ENCODE measurements around the gene GCKR. TPM values are rescaled to one million over a fixed set of nuclear protein-coding genes. Genes with fewer than 3 reads are reported as not detected.

The GCKR gene
- total and polyA plus RNA-seq, 2 of the 13 experiments (the other 11 are each of a cell fraction or from before 2014, with no cell fraction given) = 15.2 to 48.3 TPM

DNA sequence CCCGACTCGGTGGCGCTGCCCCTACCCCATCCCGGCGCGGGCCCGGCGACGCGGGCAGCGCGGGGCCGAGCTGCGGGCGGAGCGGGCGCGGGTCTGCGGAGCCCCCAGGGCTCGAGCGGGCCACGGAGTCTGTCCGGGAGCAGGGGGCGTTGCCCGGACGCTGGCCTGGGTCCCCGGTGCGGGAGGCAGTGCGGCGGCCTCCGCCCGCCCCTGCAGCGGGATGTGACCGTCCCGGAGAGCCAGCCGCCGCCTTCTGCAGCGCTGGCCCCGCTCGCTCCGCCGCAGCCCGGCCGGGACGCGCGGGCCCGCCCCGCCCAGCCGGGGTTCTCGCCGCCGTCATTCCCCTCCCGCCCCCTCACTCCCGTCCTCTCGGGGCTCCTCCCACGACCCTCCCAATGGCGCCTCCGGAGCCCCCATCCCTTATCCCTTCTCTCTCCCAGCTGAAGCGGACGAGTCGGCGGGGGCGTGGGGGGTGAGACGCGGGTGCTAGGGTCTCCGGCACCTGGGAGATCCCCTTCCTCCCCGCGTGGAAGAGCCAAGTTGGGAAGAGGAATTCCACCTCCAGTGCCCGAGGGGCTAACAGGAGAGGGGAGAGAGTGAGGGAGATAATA, 1.6 kb upstream of the GCKR start, which contains the start of gene FNDC4 (continued):
- TF ChIP-seq, protein P1, sequence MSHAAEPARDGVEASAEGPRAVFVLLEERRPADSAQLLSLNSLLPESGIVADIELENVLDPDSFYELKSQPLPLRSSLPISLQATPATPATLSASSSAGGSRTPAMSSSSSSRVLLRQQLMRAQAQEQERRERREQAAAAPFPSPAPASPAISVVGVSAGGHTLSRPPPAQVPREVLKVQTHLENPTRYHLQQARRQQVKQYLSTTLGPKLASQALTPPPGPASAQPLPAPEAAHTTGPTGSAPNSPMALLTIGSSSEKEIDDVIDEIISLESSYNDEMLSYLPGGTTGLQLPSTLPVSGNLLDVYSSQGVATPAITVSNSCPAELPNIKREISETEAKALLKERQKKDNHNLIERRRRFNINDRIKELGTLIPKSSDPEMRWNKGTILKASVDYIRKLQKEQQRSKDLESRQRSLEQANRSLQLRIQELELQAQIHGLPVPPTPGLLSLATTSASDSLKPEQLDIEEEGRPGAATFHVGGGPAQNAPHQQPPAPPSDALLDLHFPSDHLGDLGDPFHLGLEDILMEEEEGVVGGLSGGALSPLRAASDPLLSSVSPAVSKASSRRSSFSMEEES (CRISPR knock-in tag; IDR thresholded peaks at IDR 0.05) = no peak
- TF ChIP-seq ATF7-NPFF (CRISPR knock-in tag; IDR thresholded peaks at IDR 0.05; ENCODE audit: low read depth) (peak; percentile 35; the same call in 1 of the 2 replicates), ZNF629 (CRISPR knock-in tag; conservative IDR thresholded peaks at IDR 0.05) (no peak), ZNF749 (CRISPR knock-in tag; IDR thresholded peaks at IDR 0.05; ENCODE audit: borderline replicate concordance) (peak; percentile 73; the same call in 1 of the 2 replicates), HDAC1 (CRISPR knock-in tag; IDR thresholded peaks at IDR 0.05) (peak; percentile 39; the same call in 1 of the 2 replicates), ZSCAN31 (CRISPR knock-in tag; IDR thresholded peaks at IDR 0.05; ENCODE audit: low read depth) (peak; percentile 43; the same call in 1 of the 2 replicates), IKZF4 (CRISPR knock-in tag; IDR thresholded peaks at IDR 0.05; ENCODE audit: borderline replicate concordance, low read depth, not compliant biosample characterization) (peak; percentile 70), KLF16 (CRISPR knock-in tag; IDR thresholded peaks at IDR 0.05) (no peak), ZNF549 (CRISPR knock-in tag; IDR thresholded peaks at IDR 0.05) (no peak), ZNF253 (CRISPR knock-in tag; IDR thresholded peaks at IDR 0.05; ENCODE audit: borderline replicate concordance) (0 out of 2 replicates have a peak, but pooled peaks have one; percentile 24), ZNF441 (CRISPR knock-in tag; IDR thresholded peaks at IDR 0.05; ENCODE audit: borderline replicate concordance) (peak; percentile 60; the same call in 1 of the 2 replicates), HES4 (CRISPR knock-in tag; IDR thresholded peaks at IDR 0.05; ENCODE audit: borderline replicate concordance) (0 out of 2 replicates have a peak, but pooled peaks have one; percentile 48), PCBP1 (IDR thresholded peaks at IDR 0.05; ENCODE audit: borderline replicate concordance, low read depth, low read length) (no peak), SALL2 (CRISPR knock-in tag; IDR thresholded peaks at IDR 0.05) (peak; percentile 25; the same call in 1 of the 2 replicates), PHB2 (IDR thresholded peaks at IDR 0.05; ENCODE audit: partially characterized antibody) (no peak), ISX (CRISPR knock-in tag; conservative IDR thresholded peaks at IDR 0.05) (no peak), RAD21 (CRISPR knock-in tag; IDR thresholded peaks at IDR 0.05) (peak; percentile 53), CBX1 (IDR thresholded peaks at IDR 0.05; ENCODE audit: low read depth) (peak; percentile 8), ZNF451 (CRISPR knock-in tag; IDR thresholded peaks at IDR 0.05) (no peak), ZNF546 (CRISPR knock-in tag; conservative IDR thresholded peaks at IDR 0.05) (peak; percentile 53; the same call in 1 of the 2 replicates), MBNL3 (CRISPR knock-in tag; conservative IDR thresholded peaks at IDR 0.05) (no peak), ZNF331 (CRISPR knock-in tag; IDR thresholded peaks at IDR 0.05) (no peak), ARID2 (CRISPR knock-in tag; IDR thresholded peaks at IDR 0.05; ENCODE audit: borderline replicate concordance) (no peak), ZNF563 (CRISPR knock-in tag; IDR thresholded peaks at IDR 0.05) (peak; percentile 59; the same call in 1 of the 2 replicates), ZNF446 (CRISPR knock-in tag; IDR thresholded peaks at IDR 0.05) (peak; percentile 81), EZH2 (conservative IDR thresholded peaks at IDR 0.05; ENCODE audit: low read depth, low read length) (no peak)
- TF ChIP-seq, protein P2, sequence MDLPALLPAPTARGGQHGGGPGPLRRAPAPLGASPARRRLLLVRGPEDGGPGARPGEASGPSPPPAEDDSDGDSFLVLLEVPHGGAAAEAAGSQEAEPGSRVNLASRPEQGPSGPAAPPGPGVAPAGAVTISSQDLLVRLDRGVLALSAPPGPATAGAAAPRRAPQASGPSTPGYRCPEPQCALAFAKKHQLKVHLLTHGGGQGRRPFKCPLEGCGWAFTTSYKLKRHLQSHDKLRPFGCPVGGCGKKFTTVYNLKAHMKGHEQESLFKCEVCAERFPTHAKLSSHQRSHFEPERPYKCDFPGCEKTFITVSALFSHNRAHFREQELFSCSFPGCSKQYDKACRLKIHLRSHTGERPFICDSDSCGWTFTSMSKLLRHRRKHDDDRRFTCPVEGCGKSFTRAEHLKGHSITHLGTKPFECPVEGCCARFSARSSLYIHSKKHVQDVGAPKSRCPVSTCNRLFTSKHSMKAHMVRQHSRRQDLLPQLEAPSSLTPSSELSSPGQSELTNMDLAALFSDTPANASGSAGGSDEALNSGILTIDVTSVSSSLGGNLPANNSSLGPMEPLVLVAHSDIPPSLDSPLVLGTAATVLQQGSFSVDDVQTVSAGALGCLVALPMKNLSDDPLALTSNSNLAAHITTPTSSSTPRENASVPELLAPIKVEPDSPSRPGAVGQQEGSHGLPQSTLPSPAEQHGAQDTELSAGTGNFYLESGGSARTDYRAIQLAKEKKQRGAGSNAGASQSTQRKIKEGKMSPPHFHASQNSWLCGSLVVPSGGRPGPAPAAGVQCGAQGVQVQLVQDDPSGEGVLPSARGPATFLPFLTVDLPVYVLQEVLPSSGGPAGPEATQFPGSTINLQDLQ (CRISPR knock-in tag; IDR thresholded peaks at IDR 0.05) = peak; percentile 73; the same call in 1 of the 2 replicates

All from HepG2 (cell line).